Thyroid gland (tissue), 4 donors: ENCODE measurements around the gene TPK1.

Source experiments
- POLR2A ChIP-seq, 2 donors: fragments of 450-650 bp; IDR thresholded peaks; one replicate each; pipeline ENCODE4 v1.6.1; 2017; ENCODE audit warnings: antibody characterized with exemption in 2 of 2, mild to moderate bottlenecking in 2 of 2, moderate library complexity in 1 of 2
- TF ChIP-seq, protein P1 (sequence below), 6 experiments: fragments of 200-600 bp in 3 of 6; fragments of 450-650 bp in 3 of 6; sonication (generic) in 3 of 6; IDR thresholded peaks; one replicate each; pipeline ENCODE4 v1.5.1; 2016 to 2019; ENCODE audit warnings: antibody characterized with exemption in 6 of 6, mild to moderate bottlenecking in 2 of 6, inconsistent platforms in 1 of 6, moderate library complexity in 1 of 6

DNA sequence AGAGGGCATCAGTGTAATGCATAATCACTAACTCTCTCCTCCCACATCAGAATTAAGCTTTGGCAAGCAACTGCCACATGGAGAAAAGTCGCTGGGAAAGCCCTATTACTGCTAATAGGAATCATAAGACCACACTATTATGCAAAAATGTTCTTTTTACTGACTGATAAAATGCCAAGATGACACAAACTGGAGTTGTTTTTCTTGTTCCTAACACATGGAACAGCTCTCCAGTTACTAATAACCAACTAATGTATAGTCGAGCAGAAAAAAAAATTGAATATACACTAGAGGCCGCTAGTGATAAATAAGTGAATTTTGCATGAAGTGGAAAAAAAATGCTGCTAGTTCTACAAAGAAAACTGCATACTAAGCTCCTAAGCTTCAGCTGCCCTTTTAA is 165.6 kb downstream of the TPK1 start:
- TF ChIP-seq, protein P1, sequence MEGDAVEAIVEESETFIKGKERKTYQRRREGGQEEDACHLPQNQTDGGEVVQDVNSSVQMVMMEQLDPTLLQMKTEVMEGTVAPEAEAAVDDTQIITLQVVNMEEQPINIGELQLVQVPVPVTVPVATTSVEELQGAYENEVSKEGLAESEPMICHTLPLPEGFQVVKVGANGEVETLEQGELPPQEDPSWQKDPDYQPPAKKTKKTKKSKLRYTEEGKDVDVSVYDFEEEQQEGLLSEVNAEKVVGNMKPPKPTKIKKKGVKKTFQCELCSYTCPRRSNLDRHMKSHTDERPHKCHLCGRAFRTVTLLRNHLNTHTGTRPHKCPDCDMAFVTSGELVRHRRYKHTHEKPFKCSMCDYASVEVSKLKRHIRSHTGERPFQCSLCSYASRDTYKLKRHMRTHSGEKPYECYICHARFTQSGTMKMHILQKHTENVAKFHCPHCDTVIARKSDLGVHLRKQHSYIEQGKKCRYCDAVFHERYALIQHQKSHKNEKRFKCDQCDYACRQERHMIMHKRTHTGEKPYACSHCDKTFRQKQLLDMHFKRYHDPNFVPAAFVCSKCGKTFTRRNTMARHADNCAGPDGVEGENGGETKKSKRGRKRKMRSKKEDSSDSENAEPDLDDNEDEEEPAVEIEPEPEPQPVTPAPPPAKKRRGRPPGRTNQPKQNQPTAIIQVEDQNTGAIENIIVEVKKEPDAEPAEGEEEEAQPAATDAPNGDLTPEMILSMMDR (IDR thresholded peaks at IDR 0.05), result no peak
- TF ChIP-seq POLR2A (IDR thresholded peaks at IDR 0.05), result no peak
